GM12878 (cell line): ENCODE measurements around the gene USP25.

Source experiments
- CTCF ChIP-seq, 3 experiments: IDR thresholded peaks in 2 of 3; conservative IDR thresholded peaks in 1 of 3; 2 replicates each; pipeline ENCODE4 v1.5.1; 2011; ENCODE audit warnings: low read depth in 3 of 3, low read length in 3 of 3, mild to moderate bottlenecking in 3 of 3, control low read depth in 2 of 3, moderate library complexity in 2 of 3, inconsistent platforms in 1 of 3, mixed read lengths in 1 of 3; ENCODE audit not compliant: control insufficient read depth in 2 of 3, insufficient read depth in 1 of 3; ENCODE audit errors: extremely low read depth in 1 of 3
- EZH2 ChIP-seq: IDR thresholded peaks from 2 replicates; pipeline ENCODE4 v1.6.1; 2012; ENCODE audit warnings: low read depth, mild to moderate bottlenecking, control low read depth, inconsistent platforms, low read length, borderline replicate concordance; ENCODE audit not compliant: control insufficient read depth
- HDAC6 ChIP-seq: fragments of 200-600 bp; sonication (generic); IDR thresholded peaks from one replicate; pipeline ENCODE4 v1.8.0; 2017; ENCODE audit warnings: antibody characterized with exemption; ENCODE audit not compliant: unreplicated experiment
- IRF3 ChIP-seq: fragments of 450-650 bp; IDR thresholded peaks from 2 replicates; pipeline ENCODE4 v1.6.1; 2014; ENCODE audit warnings: mild to moderate bottlenecking
- POLR2A ChIP-seq: IDR thresholded peaks from 2 replicates; pipeline ENCODE4 v1.6.1; 2011; ENCODE audit warnings: low read depth, mild to moderate bottlenecking, low read length
- POLR2AphosphoS5 ChIP-seq: IDR thresholded peaks from 2 replicates; pipeline ENCODE4 v1.6.1; 2011; ENCODE audit warnings: mild to moderate bottlenecking, low read length, inconsistent platforms
- TAF1 ChIP-seq: IDR thresholded peaks from 2 replicates; pipeline ENCODE4 v1.6.1; 2011; ENCODE audit warnings: mild to moderate bottlenecking, low read depth, low read length, borderline replicate concordance
- USF1 ChIP-seq: IDR thresholded peaks from 2 replicates; pipeline ENCODE4 v1.6.1; 2011; ENCODE audit warnings: borderline replicate concordance, low read depth, mild to moderate bottlenecking, moderate library complexity, mixed read lengths, low read length; ENCODE audit not compliant: insufficient read depth; ENCODE audit errors: extremely low read length
- ZBTB40 ChIP-seq: fragments of 450-650 bp; IDR thresholded peaks from 2 replicates; pipeline ENCODE4 v1.6.1; 2016; ENCODE audit warnings: mild to moderate bottlenecking, moderate library complexity, borderline replicate concordance
- ZNF274 ChIP-seq: IDR thresholded peaks from one replicate; pipeline ENCODE4 v1.8.0; 2011; ENCODE audit not compliant: insufficient read length, insufficient read depth

- TF ChIP-seq USF1 (no peak), POLR2A (no peak), HDAC6 (no peak), TAF1 (no peak), CTCF (IDR thresholded peaks at IDR 0.05 in 2 of 3, conservative IDR thresholded peaks at IDR 0.05 in 1 of 3; ENCODE audit: control insufficient read depth in 2 of 3, extremely low read depth in 1 of 3, insufficient read depth in 1 of 3, low read depth in 3 of 3, low read length in 3 of 3) (no peak), POLR2AphosphoS5 (no peak), ZNF274 (no peak), ZBTB40 (no peak), IRF3 (no peak), EZH2 (no peak)
Measured at GRCh38 chr21:15801352-15801863, 71.6 kb downstream of the USP25 start.
